GM21619 (cell line): ENCODE data around the gene WASL.

Experiments used
- ATAC-seq: cut with Tn5 transposase; IDR thresholded peaks from one replicate; pipeline ENCODE4 v1.9.1; 2021; ENCODE audit not compliant: unreplicated experiment

Gene WASL

GRCh38 chr7:123705211-123705901 is 43.4 kb downstream of the WASL start:
- ATAC-seq: no peak

GRCh38 chr7:123695944-123696677 is 52.7 kb downstream of the WASL start:
- ATAC-seq: no peak

GRCh38 chr7:123692471-123692877 is 56.3 kb downstream of the WASL start:
- ATAC-seq: no peak

GRCh38 chr7:123690550-123690949 is 58.3 kb downstream of the WASL start:
- no peak for ATAC-seq

GRCh38 chr7:123689250-123689649 is 59.6 kb downstream of the WASL start:
- ATAC-seq: no peak

- no peak for ATAC-seq
These were observed 61.1 kb downstream of the WASL start for GRCh38 chr7:123687727-123688126.

GRCh38 chr7:123687161-123687560 is 61.6 kb downstream of the WASL start:
- ATAC-seq: no peak

- peak; percentile 70 for ATAC-seq
These were observed 66.1 kb downstream of the WASL start for GRCh38 chr7:123682690-123683089.

- ATAC-seq: no peak
These were observed 67.2 kb downstream of the WASL start for GRCh38 chr7:123681561-123681960.

GRCh38 chr7:123680580-123680979 is 68.2 kb downstream of the WASL start:
- no peak for ATAC-seq

- ATAC-seq: no peak
These were observed 69.2 kb downstream of the WASL start for GRCh38 chr7:123679614-123680013.

GRCh38 chr7:123677061-123677715 is 71.6 kb downstream of the WASL start:
- no peak for ATAC-seq

GRCh38 chr7:123675181-123675473 is 73.7 kb downstream of the WASL start:
- ATAC-seq: no peak

- ATAC-seq: no peak
These were observed 74.2 kb downstream of the WASL start for GRCh38 chr7:123674399-123675180.

- ATAC-seq: no peak
These were observed 74.9 kb downstream of the WASL start for GRCh38 chr7:123673752-123674398.

- no peak for ATAC-seq
These were observed 75.6 kb downstream of the WASL start for GRCh38 chr7:123673137-123673732.

GRCh38 chr7:123669485-123669884 is 79.3 kb downstream of the WASL start:
- no peak for ATAC-seq

- no peak for ATAC-seq
These were observed 82.3 kb downstream of the WASL start for GRCh38 chr7:123666492-123666891.

- ATAC-seq: no peak
These were observed 82.9 kb downstream of the WASL start for GRCh38 chr7:123665896-123666295.

GRCh38 chr7:123665157-123665556 is 83.6 kb downstream of the WASL start:
- ATAC-seq: no peak

- no peak for ATAC-seq
These were observed 85.6 kb downstream of the WASL start for GRCh38 chr7:123663200-123663599.
